ENCODE data around the gene NACC1. TPM values are rescaled to one million over a fixed set of nuclear protein-coding genes. Genes with fewer than 3 reads are reported as not detected.

Gene NACC1
- total and polyA plus RNA-seq, 2 of the 8 experiments (the other 6 are each of a cell fraction or from before 2014, with no cell fraction given), result 234 to 301 TPM

DNA sequence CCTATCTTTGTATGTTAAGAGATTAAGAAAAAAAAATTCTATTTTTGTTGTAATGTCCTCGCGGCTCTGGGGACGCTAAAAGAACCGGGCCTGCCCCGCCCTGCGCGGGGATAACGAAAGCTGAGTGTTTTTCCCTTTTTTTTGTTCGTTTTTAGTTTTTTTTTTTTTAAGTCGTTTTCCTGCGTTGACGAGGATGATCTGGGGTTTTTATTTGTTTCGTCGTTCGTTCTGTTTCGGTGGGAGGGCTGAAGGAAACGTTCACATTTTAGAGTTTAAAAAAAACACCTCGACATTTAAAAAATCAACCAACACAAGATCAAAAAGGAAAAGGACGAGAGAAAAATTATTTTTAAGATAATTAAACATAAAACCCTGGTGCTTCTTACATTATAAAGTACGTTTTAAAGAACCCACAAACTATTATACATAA is 21.0 kb upstream of the NACC1 start:
- no peak overlapping the region for H2AK5ac ChIP-seq (ENCODE audit: low read depth, low read length)
- H3K79me1 ChIP-seq (ENCODE audit: low read depth, low read length), result no peaks in the 10 kb centered on the region
- no peak overlapping the region for H4K5ac ChIP-seq (ENCODE audit: insufficient read length, low read depth, low read length)
- peaks cover 3% of the 10 kb centered on the region; the same call in 1 of the 2 replicates for H3K23me2 ChIP-seq (ENCODE audit: low read depth, low read length)
- H4K20me1 ChIP-seq (replicated peaks in 1 of 2; ENCODE audit: control insufficient read depth in 1 of 2, insufficient read depth in 2 of 2, low read length in 2 of 2), result peaks cover 2 to 16% of the 10 kb centered on the region in 2 experiments
- peak overlapping the region in 1 of 4 experiments; percentile 58; a peak in 2 of 8 replicates for H3K4me3 ChIP-seq (ENCODE audit: extremely low read depth in 1 of 4, insufficient read depth in 2 of 4, low read depth in 3 of 4, low read length in 4 of 4)
- no peak overlapping the region for H3K56ac ChIP-seq (replicated peaks; ENCODE audit: insufficient read length, low read depth, low read length)
- no peak overlapping the region for H3K18ac ChIP-seq (ENCODE audit: extremely low read depth, low read length)
- H2AFZ ChIP-seq (ENCODE audit: low read length), result no peak overlapping the region
- no peaks in the 10 kb centered on the region for H3K79me2 ChIP-seq (ENCODE audit: control insufficient read depth in 1 of 2, insufficient read depth in 2 of 2, low read length in 2 of 2)
- H2BK120ac ChIP-seq (replicated peaks; ENCODE audit: low read depth, low read length), result no peak overlapping the region
- H3K4me2 ChIP-seq (ENCODE audit: insufficient read depth in 1 of 2, low read depth in 2 of 2, low read length in 2 of 2), result peak overlapping the region; percentile 28 to 85; a peak in 2 of 4 replicates
- peaks cover 33 to 92% (median 75%) of the 10 kb centered on the region in 4 experiments for H3K27me3 ChIP-seq (replicated peaks in 1 of 4; ENCODE audit: control insufficient read depth in 3 of 4, extremely low read depth in 1 of 4, insufficient read depth in 3 of 4, low read length in 3 of 4)
- peaks cover 0 to 22% (median 12%) of the 10 kb centered on the region in 4 experiments; a peak in 5 of 7 replicates for H3K4me1 ChIP-seq (replicated peaks in 1 of 4; ENCODE audit: control insufficient read depth in 3 of 4, insufficient read depth in 4 of 4, low read length in 3 of 4)
- POLR2A ChIA-PET (ENCODE audit: partially characterized antibody), result interaction anchor here (1.4 to 2.8 kb wide), 5 partner anchors 8 to 206 kb away, joined by 4 to 14 read pairs (median 9); partner anchors contain the start of gene GCDH
- no peak overlapping the region for H3K23ac ChIP-seq (ENCODE audit: insufficient read length)
- WGBS, 2 experiments (ENCODE audit: extremely low coverage in 1 of 2, insufficient coverage in 1 of 2, insufficient read length in 1 of 2, insufficient replicate concordance in 2 of 2, low coverage in 1 of 2, low lambda C conversion rate in 2 of 2, missing lambda C conversion rate in 1 of 2), result 5% methylated on average over 20 of the region's 20 CpGs; no CpG with 5 or more reads in 1 of the 2 experiments
- DNase-seq (ENCODE audit: low read depth in 1 of 2, low spot score in 2 of 2) (no peak), FAIRE-seq (no peak)
- H3K14ac ChIP-seq (ENCODE audit: insufficient read length), result no peak overlapping the region
- H2BK12ac ChIP-seq (ENCODE audit: low read depth, low read length), result no peak overlapping the region
- no peak overlapping the region for H3K27ac ChIP-seq (ENCODE audit: low read depth, low read length)
- H3K36me3 ChIP-seq (ENCODE audit: control insufficient read depth in 2 of 4, insufficient read depth in 4 of 4, low read length in 3 of 4), result no peaks in the 10 kb centered on the region
- H3K4ac ChIP-seq (replicated peaks; ENCODE audit: insufficient read length, low read depth, low read length), result no peak overlapping the region
- H4K8ac ChIP-seq (ENCODE audit: extremely low read depth, insufficient read depth, low read length), result no peak overlapping the region
- no peak overlapping the region for H2BK15ac ChIP-seq (ENCODE audit: low read length)
- H2BK20ac ChIP-seq (ENCODE audit: low read length), result no peak overlapping the region
- no peak overlapping the region for H4K91ac ChIP-seq (replicated peaks; ENCODE audit: insufficient read length, low read length)
- no peak overlapping the region for H2BK5ac ChIP-seq (ENCODE audit: low read depth, low read length)
- CTCF ChIA-PET (ENCODE audit: partially characterized antibody), result interaction anchor here (4.2 to 48.8 kb wide), 5 partner anchors 19 to 118 kb away, joined by 38 to 1145 read pairs (median 141); no protein-coding TSS in a partner anchor
- H3K9ac ChIP-seq (replicated peaks in 1 of 4; ENCODE audit: extremely low read depth in 1 of 4, low read depth in 3 of 4, low read length in 3 of 4), result no peak overlapping the region
- no peaks in the 10 kb centered on the region for H3K9me3 ChIP-seq (ENCODE audit: insufficient read depth in 2 of 2, low read depth in 1 of 2, low read length in 1 of 2)
- TF ChIP-seq YY1 (IDR thresholded peaks at IDR 0.05; ENCODE audit: low read depth, low read length) (no peak), RNF2 (IDR thresholded peaks at IDR 0.05; ENCODE audit: borderline replicate concordance, low read depth, low read length, missing control alignments, poor library complexity, severe bottlenecking) (peak; percentile 73), EP300 (IDR thresholded peaks at IDR 0.05; ENCODE audit: borderline replicate concordance in 1 of 2, low read depth in 2 of 2, low read length in 2 of 2) (no peak)

All from H1 (cell line).